AG09309 (cell line): Measurements from ENCODE around the gene EHBP1L1.
A peak's percentile ranks its signal among the peaks of the same experiment; 100 is the strongest.

Source experiments
- DNase-seq: peaks from one replicate; pipeline ENCODE4 v3.0.0-alpha.2; 2010; ENCODE audit warnings: low read depth
- H3K4me3 ChIP-seq: 2 replicates; pipeline ENCODE4 v1.5.1; 2011; ENCODE audit warnings: mild to moderate bottlenecking, low read depth, low read length, moderate library complexity; ENCODE audit not compliant: control insufficient read depth
- TF ChIP-seq, protein P1 (sequence below): IDR thresholded peaks from 2 replicates; pipeline ENCODE4 v1.5.1; 2011; ENCODE audit warnings: mild to moderate bottlenecking, low read depth, low read length, inconsistent platforms; ENCODE audit not compliant: insufficient read depth, control insufficient read depth; ENCODE audit errors: missing control alignments

EHBP1L1 gene

GRCh38 chr11:65596520-65596919 is 20.7 kb downstream of the EHBP1L1 start:
- H3K4me3 ChIP-seq, result no peak overlapping the region
- no peak for DNase-seq
- TF ChIP-seq, protein P1, sequence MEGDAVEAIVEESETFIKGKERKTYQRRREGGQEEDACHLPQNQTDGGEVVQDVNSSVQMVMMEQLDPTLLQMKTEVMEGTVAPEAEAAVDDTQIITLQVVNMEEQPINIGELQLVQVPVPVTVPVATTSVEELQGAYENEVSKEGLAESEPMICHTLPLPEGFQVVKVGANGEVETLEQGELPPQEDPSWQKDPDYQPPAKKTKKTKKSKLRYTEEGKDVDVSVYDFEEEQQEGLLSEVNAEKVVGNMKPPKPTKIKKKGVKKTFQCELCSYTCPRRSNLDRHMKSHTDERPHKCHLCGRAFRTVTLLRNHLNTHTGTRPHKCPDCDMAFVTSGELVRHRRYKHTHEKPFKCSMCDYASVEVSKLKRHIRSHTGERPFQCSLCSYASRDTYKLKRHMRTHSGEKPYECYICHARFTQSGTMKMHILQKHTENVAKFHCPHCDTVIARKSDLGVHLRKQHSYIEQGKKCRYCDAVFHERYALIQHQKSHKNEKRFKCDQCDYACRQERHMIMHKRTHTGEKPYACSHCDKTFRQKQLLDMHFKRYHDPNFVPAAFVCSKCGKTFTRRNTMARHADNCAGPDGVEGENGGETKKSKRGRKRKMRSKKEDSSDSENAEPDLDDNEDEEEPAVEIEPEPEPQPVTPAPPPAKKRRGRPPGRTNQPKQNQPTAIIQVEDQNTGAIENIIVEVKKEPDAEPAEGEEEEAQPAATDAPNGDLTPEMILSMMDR, result no peak

DNA sequence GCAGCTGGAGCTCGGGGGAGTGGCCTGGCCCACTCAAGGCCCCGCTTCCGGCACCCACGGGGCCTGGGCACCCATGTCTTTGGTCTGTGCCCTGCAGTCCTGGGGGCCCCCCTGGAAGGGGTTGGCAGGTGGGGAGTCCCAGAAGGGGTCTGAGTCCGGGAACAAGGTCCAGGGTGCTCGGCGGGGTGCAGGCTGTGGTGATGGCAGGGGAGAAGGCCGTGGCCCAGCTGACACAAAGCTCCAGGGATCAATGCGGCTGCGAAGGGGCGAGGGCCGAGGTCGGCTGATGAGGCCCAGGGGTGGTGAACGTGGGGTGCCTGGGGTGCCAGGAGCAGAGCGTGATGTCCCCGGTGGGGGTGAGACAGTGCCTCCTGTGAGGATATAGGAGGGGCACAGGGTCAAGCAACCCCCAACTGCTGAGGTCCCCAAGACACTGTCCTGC is 22.4 kb downstream of the EHBP1L1 start:
- H3K4me3 ChIP-seq, result no peak overlapping the region
- DNase-seq, result no peak
- TF ChIP-seq, protein P1, result no peak

DNA sequence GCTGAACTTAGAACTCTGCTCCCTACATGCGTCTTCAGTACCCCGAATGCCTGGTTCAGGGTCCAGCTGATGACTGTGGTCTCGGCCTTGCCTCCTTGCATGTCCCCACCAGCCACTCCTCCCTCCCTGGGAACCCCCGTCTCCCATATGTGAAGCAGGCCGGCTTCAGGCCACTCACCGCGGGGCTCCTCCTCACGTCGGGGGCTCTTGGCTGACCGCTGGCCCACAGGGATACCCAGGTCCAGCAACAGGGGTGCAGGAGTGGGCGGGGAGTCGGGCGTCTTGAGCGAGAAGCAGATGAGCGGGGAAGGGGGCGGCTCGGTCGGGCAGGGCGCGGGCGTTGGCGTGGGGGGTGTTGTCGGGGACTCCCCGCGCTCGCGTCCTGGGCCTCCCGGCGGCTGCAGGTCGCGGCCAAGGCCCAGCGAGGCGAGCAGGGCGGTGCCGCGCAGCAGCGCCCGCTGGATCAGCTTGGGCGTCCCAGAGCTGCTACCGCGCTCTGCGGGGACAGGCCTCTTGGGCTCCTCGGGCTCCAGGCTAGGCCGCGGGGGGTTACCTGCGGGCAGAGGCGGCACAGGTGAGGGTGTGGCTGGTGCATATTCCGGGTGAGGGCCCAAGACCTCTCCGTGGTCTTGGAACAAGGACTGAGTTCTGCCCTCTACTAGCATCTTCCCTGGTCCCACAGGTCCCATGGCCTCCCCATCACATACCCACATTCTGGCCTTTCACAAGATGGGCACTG is 23.5 kb downstream of the EHBP1L1 start:
- TF ChIP-seq, protein P1, result no peak
- H3K4me3 ChIP-seq, result no peak overlapping the region
- no peak for DNase-seq

- DNase-seq, result no peak
- TF ChIP-seq, protein P1, result no peak
- no peak overlapping the region for H3K4me3 ChIP-seq
These were observed 24.0 kb downstream of the EHBP1L1 start for GRCh38 chr11:65599955-65600246.

DNA sequence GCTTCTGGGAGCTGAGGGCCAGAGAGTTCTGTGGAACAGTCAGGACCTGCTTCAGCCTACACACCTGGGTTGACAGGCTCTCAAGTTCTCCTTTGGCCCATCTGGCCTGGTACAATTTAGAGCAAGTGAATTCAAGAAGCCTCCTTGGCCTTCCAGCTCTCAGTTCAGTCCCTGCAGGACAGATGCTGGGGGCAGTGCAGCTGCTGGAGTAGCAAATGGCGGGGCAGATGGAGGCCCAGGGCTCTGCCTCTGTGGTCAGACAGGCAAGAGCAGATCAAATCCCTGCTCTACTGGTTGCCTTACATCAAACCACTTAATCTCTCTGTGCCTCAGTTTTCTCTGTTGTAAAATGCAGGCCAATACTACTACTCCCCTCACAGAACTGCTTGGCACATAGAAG is 28.4 kb downstream of the EHBP1L1 start:
- TF ChIP-seq, protein P1, result no peak
- DNase-seq, result no peak
- no peak overlapping the region for H3K4me3 ChIP-seq

DNA sequence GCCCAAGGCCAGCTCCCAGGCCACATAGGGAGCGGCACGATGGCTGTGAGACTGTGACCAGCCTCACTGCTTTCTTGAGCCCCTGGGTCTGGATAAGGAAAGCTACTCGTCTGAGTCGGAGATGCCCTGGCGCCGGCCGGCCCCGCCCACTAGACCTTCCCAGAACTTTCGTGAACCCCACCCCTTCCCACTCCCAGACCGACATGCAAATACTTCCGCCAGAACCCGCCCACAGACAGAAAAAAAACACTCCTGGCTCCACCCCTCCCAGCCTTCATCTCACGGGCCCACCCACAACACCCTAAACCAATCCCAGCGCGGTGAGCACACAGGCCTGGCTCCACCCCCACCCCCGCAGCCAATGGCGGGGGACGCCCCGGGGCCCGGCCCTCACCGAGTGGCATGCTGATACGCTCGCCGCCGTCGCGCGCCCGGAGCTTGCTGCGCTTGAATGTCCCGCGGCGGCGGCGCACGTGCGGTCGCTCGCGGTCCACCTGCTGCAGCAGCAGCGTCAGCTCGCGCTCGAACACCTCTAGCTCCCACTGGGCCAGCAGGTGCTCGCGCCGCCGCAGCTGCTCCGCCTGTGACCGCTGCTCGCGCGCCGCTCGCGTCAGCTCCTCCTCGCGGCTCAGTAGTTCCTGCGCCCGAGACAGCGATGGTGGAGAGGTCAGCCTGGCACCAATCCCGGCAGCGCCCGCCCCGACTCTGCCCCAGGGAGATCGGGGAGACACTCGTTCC is 31.2 kb downstream of the EHBP1L1 start:
- peak; percentile 55 for DNase-seq
- no peak overlapping the region for H3K4me3 ChIP-seq
- TF ChIP-seq, protein P1, result no peak
